ENCODE measurements around the gene C1QTNF6. TPM values are rescaled to one million over a fixed set of nuclear protein-coding genes. Genes with fewer than 3 reads are reported as not detected.

C1QTNF6 gene
- total and polyA plus RNA-seq, 2 donors (not counting 3 experiments of a cell fraction or from before 2014, with no cell fraction given): 20.2 to 27.6 TPM

DNA sequence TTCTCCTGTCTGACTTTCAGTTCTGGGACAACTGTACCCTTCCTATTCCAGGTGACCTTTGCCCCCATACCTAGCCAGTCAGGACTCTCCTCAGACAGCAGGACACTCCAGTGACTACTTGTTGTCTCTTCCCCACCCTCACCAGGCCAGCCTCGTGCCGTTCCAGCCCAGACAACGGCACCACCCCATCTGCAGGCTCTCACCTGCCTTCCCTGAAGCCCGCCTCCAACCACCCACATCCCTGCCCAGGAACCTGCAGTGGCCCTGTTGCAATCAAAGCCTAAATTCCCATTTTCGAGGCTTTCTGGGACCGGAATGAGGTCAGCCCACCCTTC lies 42.0 kb downstream of the C1QTNF6 start:
- Histone ChIP-seq H4K20me1 (replicated peaks; ENCODE audit: control insufficient read depth, extremely low read depth, insufficient read depth, low read length) (no peaks in the 10 kb centered on the region), H3K4me1 (ENCODE audit: control insufficient read depth, extremely low read depth, insufficient read depth, low read length) (no peaks in the 10 kb centered on the region), H3K9me1 (replicated peaks; ENCODE audit: control insufficient read depth, extremely low read depth, insufficient read depth, low read length) (no peaks in the 10 kb centered on the region), H3K27me3 (ENCODE audit: control insufficient read depth in 2 of 2, insufficient read depth in 2 of 2, low read length in 2 of 2) (peaks cover 0 to 2% of the 10 kb centered on the region in 2 experiments), H3K79me2 (ENCODE audit: control insufficient read depth, insufficient read depth, low read length) (no peaks in the 10 kb centered on the region), H3K4me2 (ENCODE audit: insufficient read depth, low read length) (no peak overlapping the region), H2AFZ (ENCODE audit: low read depth, low read length) (no peak overlapping the region), H3K4me3 (replicated peaks in 1 of 3; ENCODE audit: insufficient read depth in 1 of 3, low read depth in 1 of 3, low read length in 3 of 3) (no peak overlapping the region), H3K27ac (ENCODE audit: insufficient read depth, low read depth, low read length) (no peak overlapping the region), H3K9me3 (replicated peaks; ENCODE audit: control insufficient read depth, insufficient read depth, low read length) (no peaks in the 10 kb centered on the region), H3K36me3 (ENCODE audit: control insufficient read depth in 2 of 2, extremely low read depth in 1 of 2, insufficient read depth in 2 of 2, low read length in 2 of 2) (no peaks in the 10 kb centered on the region), H3K9ac (replicated peaks; ENCODE audit: extremely low read depth, insufficient read depth, low read length) (no peak overlapping the region)
- no TSS peak for BruUV-seq (replicated peaks)
- FAIRE-seq (no peak), DNase-seq (ENCODE audit: low read depth, low spot score) (no peak)
- ChIA-PET CTCF (no interaction called here), POLR2A (no interaction called here)
- intact Hi-C loops (cut with micrococcal nuclease): no loop called here
- dilution Hi-C loops (cut with MboI; ENCODE audit: extremely low pct_ligation_motif_present, low sequenced_read_pairs): no loop called here
- TF ChIP-seq FOS (IDR thresholded peaks at IDR 0.05; ENCODE audit: borderline replicate concordance, insufficient read depth, low read length) (no peak), JUN (IDR thresholded peaks at IDR 0.05; ENCODE audit: borderline replicate concordance, insufficient read depth, insufficient read length, low read depth) (no peak), POLR2AphosphoS5 (IDR thresholded peaks at IDR 0.05; ENCODE audit: insufficient read depth, low read depth, low read length) (no peak), GATA2 (IDR thresholded peaks at IDR 0.05; ENCODE audit: insufficient read depth, insufficient read length, low read depth, low read length) (no peak), EZH2 (IDR thresholded peaks at IDR 0.05; ENCODE audit: borderline replicate concordance, low read depth, low read length, severe bottlenecking) (no peak), POLR2A (IDR thresholded peaks at IDR 0.05; ENCODE audit: low read depth, low read length) (no peak), MYC (IDR thresholded peaks at IDR 0.05; ENCODE audit: low read depth, low read length) (no peak)
- TF ChIP-seq, protein P1, sequence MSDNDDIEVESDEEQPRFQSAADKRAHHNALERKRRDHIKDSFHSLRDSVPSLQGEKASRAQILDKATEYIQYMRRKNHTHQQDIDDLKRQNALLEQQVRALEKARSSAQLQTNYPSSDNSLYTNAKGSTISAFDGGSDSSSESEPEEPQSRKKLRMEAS (IDR thresholded peaks at IDR 0.05; ENCODE audit: insufficient read depth, insufficient read length): no peak
- TF ChIP-seq, protein P2, sequence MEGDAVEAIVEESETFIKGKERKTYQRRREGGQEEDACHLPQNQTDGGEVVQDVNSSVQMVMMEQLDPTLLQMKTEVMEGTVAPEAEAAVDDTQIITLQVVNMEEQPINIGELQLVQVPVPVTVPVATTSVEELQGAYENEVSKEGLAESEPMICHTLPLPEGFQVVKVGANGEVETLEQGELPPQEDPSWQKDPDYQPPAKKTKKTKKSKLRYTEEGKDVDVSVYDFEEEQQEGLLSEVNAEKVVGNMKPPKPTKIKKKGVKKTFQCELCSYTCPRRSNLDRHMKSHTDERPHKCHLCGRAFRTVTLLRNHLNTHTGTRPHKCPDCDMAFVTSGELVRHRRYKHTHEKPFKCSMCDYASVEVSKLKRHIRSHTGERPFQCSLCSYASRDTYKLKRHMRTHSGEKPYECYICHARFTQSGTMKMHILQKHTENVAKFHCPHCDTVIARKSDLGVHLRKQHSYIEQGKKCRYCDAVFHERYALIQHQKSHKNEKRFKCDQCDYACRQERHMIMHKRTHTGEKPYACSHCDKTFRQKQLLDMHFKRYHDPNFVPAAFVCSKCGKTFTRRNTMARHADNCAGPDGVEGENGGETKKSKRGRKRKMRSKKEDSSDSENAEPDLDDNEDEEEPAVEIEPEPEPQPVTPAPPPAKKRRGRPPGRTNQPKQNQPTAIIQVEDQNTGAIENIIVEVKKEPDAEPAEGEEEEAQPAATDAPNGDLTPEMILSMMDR (IDR thresholded peaks at IDR 0.05; ENCODE audit: extremely low read depth in 1 of 2, insufficient read depth in 1 of 2, low read depth in 1 of 2, low read length in 2 of 2): no peak

Measured in endothelial cell of umbilical vein (primary cell).